GM19351 (cell line): ENCODE measurements around the gene PRKG1.

ENCODE experiments used
- ATAC-seq: cut with Tn5 transposase; IDR thresholded peaks from one replicate; pipeline ENCODE4 v1.9.1; 2021; ENCODE audit warnings: mild to moderate bottlenecking, moderate library complexity; ENCODE audit not compliant: unreplicated experiment

PRKG1 gene

GRCh38 chr10:51215951-51216834 is 141.9 kb downstream of the PRKG1 start:
- no peak for ATAC-seq

- no peak for ATAC-seq
Measured at GRCh38 chr10:51217505-51217904, 143.2 kb downstream of the PRKG1 start.

GRCh38 chr10:51224671-51225161 is 150.4 kb downstream of the PRKG1 start:
- no peak for ATAC-seq

- ATAC-seq: no peak
Measured at GRCh38 chr10:51227897-51228713, 153.8 kb downstream of the PRKG1 start.

- ATAC-seq: no peak
Measured at GRCh38 chr10:51228714-51229100, 154.4 kb downstream of the PRKG1 start.

GRCh38 chr10:51230887-51231585 is 156.7 kb downstream of the PRKG1 start:
- ATAC-seq: no peak

- ATAC-seq: no peak
Measured at GRCh38 chr10:51231754-51232153, 157.5 kb downstream of the PRKG1 start.

- no peak for ATAC-seq
Measured at GRCh38 chr10:51233337-51234100, 159.2 kb downstream of the PRKG1 start.

GRCh38 chr10:51235865-51236264 is 161.6 kb downstream of the PRKG1 start:
- ATAC-seq: no peak

- ATAC-seq: no peak
Measured at GRCh38 chr10:51239006-51239405, 164.7 kb downstream of the PRKG1 start.

- no peak for ATAC-seq
Measured at GRCh38 chr10:51241461-51241860, 167.2 kb downstream of the PRKG1 start.

- no peak for ATAC-seq
Measured at GRCh38 chr10:51242393-51242792, 168.1 kb downstream of the PRKG1 start.

GRCh38 chr10:51244309-51244708 is 170.0 kb downstream of the PRKG1 start:
- no peak for ATAC-seq

GRCh38 chr10:51244748-51245490 is 170.6 kb downstream of the PRKG1 start:
- no peak for ATAC-seq

GRCh38 chr10:51246156-51246555 is 171.9 kb downstream of the PRKG1 start:
- no peak for ATAC-seq

- no peak for ATAC-seq
Measured at GRCh38 chr10:51250278-51250920, 176.1 kb downstream of the PRKG1 start.

GRCh38 chr10:51251110-51251509 is 176.8 kb downstream of the PRKG1 start:
- no peak for ATAC-seq

GRCh38 chr10:51255381-51255780 is 181.1 kb downstream of the PRKG1 start:
- no peak for ATAC-seq
